ENCODE results near the gene MSANTD1.

Gene MSANTD1

DNA sequence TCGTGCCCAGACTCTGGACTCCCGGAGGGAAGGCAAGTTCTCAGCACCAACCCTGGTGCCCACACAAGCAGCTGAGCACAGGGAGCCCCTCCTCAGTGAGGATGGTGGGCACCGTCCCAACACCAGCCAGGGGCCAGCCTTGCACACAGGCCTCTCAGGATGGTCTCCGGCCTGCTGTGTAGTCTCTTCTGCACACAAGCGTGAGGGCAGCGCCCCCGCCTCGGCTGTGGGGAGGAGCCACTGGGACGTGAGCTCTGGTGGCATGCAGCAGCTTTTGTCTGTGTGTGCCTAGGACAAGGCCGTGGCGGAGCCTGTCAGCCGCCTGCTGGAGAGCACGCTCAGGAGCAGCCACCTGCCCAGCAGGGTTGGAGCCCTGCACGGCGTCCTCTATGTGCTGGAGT, 16.1 kb upstream of the MSANTD1 start:
- no peak for DNase-seq (ENCODE audit: low read depth in 3 of 3, low spot score in 1 of 3)

DNA sequence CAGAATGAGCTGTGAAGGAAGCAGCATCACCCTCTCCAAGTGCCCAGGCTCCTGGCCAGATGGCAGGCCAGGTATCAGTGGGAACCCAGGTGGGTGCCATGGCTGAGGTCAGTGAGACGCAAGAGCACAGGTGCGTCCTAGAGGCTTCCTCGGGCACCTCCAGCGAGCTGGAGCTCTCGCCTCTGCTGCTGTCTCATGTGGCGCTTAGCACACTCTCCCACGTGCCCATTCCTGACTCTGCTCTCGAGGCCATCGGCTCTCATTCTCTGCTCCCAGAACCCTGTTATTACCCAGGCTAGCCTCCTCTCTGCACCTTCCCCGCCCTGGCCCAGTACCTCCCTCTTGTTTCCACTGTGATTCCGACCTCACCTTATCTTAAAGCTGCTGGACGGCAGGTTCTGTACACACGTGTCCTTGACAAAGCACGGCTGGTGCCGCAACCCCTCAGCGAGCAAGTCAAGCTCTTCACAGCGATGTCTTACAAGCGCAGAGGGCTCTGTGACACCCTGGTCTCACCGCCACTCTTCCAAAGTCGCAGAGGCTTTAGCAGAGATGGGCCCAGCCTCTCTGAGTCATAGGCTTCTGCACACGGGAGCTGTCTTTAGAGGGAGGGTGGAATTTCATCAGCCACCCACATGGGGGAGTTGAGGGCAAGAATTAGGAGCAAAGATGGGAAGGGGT, 15.4 kb upstream of the MSANTD1 start:
- DNase-seq (ENCODE audit: low read depth in 3 of 3, low spot score in 1 of 3) = no peak

DNA sequence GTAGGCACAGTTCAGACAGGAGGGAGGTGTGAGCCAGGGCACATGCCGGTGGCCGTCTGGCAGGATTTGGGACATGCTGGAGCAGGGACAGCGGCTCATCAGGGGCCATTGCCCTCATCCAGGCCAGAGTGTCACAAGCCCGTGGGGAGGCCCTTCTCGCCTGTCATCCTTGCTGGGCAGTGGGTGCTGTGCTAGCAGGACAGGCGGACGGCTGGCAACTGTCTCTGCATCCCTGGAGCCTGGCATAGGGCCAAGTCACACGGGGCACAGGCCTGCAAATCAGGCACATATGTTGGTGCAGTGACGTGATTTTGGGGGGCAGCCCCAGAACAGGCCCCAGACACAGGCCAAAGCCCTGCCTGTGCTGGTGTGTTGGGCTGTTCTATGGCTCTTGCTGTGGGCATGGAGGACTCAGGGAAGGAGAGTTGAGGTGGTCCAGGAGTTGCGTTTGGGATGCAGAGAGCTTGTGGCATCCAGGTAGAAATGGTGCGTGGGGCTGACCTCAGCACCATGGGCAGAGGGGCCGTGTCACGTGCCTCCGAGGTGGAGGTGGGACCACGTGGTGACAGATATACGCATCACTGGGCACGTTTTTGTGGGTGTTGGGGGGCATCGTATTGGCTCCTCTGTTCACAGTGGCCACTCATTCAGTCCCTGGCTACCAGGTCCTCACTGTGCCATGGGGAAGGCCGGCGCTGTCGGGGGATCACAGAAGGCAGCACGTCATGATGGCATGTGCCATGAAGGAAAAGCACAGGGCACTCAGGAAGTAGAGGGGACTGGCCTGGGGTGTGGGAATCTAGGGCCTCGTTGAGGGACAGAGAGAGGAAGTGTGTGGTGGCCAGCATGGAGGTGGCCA, 14.6 kb upstream of the MSANTD1 start:
- DNase-seq (ENCODE audit: low read depth in 3 of 3, low spot score in 1 of 3) = no peak

DNA sequence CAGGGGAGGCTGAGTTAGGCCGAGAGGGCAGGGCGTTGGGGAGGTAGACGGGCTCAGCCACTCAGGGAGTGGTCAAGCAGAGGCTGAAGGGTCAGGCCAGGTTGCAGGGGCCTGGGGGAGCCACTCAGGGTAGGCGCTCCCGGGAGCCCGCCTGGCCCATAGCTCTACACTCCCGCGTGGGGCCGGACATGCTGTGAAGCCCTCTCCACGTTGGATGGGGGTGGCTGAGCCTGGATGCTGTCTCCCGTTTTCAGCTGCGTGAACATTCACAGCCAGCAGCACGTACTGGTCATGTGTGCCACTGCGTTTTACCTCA, 14.0 kb upstream of the MSANTD1 start:
- DNase-seq (ENCODE audit: low read depth in 3 of 3, low spot score in 1 of 3) = no peak

DNA sequence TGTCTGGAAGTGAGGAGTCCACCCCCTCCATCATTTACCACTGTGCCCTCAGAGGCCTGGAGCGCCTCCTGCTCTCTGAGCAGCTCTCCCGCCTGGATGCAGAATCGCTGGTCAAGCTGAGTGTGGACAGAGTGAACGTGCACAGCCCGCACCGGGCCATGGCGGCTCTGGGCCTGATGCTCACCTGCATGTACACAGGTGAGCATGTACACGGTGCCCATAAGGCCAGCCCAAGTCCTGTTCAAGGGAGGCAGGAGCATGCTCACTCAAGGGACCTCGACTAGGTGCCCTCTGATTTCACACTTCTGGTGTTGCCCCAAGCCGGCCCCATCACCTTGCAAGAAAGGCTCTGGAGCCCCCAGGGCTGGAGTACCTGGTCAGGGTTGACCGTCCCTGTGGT, 13.4 kb upstream of the MSANTD1 start:
- no peak for DNase-seq (ENCODE audit: low read depth in 3 of 3, low spot score in 1 of 3)

DNA sequence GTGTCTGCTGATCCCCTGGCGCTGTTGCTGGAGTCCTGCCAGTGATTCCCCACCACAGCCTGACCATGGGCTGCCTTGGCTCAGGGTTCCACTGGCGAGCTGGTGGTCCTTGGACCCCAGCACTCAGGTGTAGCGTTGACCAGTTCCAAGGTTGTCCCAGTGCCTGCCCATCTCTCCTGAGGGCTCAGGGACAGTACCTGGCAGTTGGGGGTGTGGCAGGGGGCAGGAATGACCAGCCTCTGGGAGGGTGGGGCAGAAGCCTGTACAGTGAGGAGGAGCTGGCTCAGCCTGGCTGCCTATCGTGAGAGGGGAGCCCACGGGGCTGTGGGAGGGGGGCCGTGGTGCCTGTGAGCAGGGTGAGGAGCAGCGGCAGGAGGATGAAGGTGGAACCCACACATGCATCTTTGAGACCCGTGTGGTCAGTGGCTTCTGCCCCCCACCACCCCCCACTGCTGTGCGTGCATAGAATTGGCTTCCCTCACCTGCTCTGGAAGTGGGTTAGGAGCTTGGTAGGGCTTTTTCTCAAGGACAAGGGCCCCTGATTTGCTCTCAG, 12.6 kb upstream of the MSANTD1 start:
- DNase-seq (ENCODE audit: low read depth in 3 of 3, low spot score in 1 of 3) = no peak

DNA sequence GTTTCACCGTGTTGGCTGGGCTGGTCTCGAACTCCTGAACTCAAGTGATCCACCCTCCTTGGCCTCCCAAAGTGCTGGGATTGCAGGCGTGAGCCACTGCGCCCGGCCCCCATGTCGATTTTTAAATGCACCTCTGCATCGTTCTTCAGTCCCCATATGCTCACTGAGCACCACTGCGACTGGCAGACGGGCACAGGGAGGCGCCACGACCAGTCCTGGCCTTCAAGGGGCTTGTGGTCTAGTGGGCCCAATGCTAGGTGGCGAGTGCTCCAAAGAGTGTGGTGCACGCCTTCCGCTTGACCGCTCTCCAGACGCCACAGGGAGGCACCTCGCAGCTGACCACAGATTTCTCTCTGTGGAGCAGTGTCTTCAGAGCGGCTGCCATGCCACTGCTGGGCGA, 11.7 kb upstream of the MSANTD1 start:
- DNase-seq (ENCODE audit: low read depth in 3 of 3, low spot score in 1 of 3) = no peak

DNA sequence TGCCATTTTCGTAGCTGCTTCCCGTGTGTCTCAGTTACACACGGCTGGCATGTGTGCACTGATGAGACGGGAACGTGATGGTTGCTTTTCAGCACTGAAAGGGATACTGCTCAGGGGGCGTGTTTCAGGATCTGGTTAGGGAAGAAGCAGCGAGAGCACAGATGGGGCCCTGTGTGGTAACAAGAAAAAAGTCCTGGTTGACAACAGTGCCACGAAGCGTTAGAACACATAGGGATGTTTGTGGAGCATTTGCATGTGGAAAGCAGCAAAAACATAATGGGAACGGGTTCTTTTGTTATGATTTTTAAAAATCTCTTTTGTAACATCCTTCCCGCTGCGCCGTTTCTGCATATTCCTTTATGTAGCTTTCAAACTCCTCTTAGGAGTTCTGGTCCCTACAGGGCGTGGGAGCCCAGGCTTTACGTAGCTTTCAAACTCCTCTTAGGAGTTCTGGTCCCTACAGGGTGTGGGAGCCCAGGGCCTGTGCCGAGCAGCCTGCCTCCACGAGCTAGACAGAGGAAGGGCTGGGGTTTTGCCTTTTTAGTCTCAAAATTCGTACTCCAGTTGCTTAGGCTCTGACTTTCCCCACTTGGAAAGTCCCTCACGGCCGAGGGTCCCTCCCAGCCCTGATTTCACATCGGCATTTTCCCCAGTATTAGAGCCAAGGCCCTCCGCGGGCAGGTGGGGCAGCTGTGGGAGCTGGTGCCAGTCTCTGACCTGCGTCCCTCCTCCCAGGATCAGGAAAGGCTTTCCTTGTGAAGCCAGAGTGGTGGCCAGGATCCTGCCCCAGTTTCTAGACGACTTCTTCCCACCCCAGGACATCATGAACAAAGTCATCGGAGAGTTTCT, 11.0 kb upstream of the MSANTD1 start:
- no peak for DNase-seq (ENCODE audit: low read depth in 3 of 3, low spot score in 1 of 3)

DNA sequence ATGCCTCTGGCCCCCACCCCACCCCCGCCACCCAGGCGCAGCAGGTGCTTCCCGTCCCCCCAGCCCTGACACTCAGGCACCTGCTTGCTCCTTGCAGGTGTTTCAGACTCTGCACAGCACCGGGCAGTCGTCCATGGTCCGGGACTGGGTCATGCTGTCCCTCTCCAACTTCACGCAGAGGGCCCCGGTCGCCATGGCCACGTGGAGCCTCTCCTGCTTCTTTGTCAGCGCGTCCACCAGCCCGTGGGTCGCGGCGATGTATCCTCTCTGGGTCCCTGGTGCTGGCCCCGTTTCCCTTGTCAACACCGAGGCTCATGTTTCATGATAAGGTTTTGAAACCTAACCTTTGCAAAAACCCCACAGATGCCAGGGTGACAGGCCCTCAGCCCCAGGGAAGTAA, 10.2 kb upstream of the MSANTD1 start:
- no peak for DNase-seq (ENCODE audit: low read depth in 3 of 3, low spot score in 1 of 3)

DNA sequence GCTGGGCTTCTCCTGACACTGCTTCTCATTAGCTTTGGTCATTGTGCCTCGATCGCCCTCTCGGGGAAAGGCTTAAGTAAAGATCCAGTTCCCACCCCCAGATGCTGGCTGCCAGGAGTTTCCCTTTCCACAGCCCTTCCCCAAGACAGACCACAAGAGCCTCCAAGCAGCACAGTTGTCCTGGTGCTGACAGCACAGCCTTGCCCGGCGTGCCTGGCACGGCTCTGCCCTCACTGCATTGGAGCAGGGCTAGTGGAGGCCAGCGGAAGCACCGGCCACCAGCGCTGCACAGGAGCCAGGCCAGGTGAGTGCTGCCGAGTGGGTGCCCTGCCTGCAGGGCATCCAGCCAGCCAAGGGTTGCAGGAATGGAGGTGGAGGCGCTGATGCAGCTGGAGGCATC, 9.7 kb upstream of the MSANTD1 start:
- DNase-seq (ENCODE audit: low read depth in 3 of 3, low spot score in 1 of 3) = no peak

DNA sequence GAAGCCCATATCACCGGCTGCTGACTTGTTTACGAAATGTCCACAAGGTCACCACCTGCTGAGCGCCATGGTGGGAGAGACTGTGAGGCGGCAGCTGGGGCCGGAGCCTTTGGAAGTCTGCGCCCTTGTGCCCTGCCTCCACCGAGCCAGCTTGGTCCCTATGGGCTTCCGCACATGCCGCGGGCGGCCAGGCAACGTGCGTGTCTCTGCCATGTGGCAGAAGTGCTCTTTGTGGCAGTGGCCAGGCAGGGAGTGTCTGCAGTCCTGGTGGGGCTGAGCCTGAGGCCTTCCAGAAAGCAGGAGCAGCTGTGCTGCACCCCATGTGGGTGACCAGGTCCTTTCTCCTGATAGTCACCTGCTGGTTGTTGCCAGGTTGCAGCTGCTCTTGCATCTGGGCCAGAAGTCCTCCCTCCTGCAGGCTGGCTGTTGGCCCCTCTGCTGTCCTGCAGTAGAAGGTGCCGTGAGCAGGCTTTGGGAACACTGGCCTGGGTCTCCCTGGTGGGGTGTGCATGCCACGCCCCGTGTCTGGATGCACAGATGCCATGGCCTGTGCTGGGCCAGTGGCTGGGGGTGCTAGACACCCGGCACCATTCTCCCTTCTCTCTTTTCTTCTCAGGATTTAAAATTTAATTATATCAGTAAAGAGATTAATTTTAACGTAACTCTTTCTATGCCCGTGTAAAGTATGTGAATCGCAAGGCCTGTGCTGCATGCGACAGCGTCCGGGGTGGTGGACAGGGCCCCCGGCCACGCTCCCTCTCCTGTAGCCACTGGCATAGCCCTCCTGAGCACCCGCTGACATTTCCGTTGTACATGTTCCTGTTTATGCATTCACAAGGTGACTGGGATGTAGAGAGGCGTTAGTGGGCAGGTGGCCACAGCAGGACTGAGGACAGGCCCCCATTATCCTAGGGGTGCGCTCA, 8.7 kb upstream of the MSANTD1 start:
- DNase-seq (ENCODE audit: low read depth in 3 of 3, low spot score in 1 of 3) = no peak

DNA sequence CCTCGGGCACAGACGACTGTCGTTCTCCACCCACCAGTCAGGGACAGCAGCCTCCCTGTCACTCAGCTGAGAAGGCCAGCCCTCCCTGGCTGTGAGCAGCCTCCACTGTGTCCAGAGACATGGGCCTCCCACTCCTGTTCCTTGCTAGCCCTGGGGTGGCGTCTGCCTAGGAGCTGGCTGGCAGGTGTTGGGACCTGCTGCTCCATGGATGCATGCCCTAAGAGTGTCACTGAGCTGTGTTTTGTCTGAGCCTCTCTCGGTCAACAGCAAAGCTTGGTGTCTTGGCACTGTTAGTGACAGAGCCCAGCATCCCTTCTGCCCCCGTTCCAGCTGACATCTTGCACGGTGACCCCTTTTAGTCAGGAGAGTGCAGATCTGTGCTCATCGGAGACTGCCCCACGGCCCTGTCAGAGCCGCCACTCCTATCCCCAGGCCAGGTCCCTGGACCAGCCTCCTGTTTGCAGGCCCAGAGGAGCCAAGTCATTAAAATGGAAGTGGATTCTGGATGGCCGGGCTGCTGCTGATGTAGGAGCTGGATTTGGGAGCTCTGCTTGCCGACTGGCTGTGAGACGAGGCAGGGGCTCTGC, 7.9 kb upstream of the MSANTD1 start:
- DNase-seq (ENCODE audit: low read depth in 3 of 3, low spot score in 1 of 3) = no peak

DNA sequence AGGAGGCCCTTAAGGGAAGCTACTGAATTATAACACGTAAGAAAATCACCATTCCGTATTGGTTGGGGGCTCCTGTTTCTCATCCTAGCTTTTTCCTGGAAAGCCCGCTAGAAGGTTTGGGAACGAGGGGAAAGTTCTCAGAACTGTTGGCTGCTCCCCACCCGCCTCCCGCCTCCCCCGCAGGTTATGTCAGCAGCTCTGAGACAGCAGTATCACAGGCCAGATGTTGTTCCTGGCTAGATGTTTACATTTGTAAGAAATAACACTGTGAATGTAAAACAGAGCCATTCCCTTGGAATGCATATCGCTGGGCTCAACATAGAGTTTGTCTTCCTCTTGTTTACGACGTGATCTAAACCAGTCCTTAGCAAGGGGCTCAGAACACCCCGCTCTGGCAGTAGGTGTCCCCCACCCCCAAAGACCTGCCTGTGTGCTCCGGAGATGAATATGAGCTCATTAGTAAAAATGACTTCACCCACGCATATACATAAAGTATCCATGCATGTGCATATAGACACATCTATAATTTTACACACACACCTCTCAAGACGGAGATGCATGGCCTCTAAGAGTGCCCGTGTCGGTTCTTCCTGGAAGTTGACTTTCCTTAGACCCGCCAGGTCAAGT, 6.9 kb upstream of the MSANTD1 start:
- no peak for DNase-seq (ENCODE audit: low read depth in 3 of 3, low spot score in 1 of 3)

DNA sequence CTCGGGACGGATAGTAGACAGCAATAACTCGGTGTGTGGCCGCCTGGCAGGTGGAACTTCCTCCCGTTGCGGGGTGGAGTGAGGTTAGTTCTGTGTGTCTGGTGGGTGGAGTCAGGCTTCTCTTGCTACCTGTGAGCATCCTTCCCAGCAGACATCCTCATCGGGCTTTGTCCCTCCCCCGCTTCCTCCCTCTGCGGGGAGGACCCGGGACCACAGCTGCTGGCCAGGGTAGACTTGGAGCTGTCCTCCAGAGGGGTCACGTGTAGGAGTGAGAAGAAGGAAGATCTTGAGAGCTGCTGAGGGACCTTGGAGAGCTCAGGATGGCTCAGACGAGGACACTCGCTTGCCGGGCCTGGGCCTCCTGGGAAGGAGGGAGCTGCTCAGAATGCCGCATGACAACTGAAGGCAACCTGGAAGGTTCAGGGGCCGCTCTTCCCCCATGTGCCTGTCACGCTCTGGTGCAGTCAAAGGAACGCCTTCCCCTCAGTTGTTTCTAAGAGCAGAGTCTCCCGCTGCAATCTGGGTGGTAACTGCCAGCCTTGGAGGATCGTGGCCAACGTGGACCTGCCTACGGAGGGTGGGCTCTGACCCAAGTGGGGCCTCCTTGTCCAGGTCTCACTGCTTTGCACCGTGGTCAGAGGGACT, 5.7 kb upstream of the MSANTD1 start:
- no peak for DNase-seq (ENCODE audit: low read depth in 3 of 3, low spot score in 1 of 3)

DNA sequence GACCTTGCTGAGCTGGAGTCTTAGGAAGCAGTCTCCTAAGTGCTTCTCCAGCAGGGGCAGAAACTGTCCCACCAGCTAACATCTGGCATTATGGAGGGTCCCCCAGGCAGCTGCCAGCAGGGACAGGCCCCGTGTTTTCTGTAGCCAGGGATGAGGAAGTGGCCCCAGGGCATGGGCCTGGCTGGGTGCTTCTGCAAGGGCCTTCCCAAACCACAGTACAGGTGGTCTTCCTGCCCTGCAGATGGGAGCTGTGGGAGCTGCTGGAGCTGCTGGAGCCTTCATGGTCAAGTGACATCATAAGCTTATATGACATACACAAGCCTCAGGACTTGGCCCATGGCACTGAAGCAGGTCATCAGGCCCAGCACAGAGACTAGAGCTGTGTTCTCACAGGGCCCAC, 5.0 kb upstream of the MSANTD1 start:
- DNase-seq (ENCODE audit: low read depth in 3 of 3, low spot score in 1 of 3) = no peak

DNA sequence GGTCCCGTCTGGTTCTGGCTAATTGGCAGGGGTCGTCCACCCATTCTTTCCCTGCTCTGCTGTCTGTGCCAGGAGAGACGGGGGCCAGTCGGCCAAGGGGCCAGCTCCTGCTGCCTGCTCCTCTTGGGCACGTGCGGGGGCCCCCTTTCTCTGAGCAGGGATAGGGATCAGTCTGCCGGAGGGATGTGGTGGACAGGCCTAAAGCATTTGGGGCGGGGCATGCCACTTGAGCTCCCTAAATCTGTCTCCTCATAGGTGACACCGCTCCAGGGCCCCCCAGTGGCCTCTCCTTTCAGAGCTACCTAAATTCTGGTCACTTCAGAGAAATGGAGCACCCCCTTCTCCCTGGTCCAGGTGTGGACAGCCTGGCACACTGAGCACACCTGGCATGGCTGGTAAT, 4.2 kb upstream of the MSANTD1 start:
- DNase-seq (ENCODE audit: low read depth in 3 of 3, low spot score in 1 of 3) = no peak

DNA sequence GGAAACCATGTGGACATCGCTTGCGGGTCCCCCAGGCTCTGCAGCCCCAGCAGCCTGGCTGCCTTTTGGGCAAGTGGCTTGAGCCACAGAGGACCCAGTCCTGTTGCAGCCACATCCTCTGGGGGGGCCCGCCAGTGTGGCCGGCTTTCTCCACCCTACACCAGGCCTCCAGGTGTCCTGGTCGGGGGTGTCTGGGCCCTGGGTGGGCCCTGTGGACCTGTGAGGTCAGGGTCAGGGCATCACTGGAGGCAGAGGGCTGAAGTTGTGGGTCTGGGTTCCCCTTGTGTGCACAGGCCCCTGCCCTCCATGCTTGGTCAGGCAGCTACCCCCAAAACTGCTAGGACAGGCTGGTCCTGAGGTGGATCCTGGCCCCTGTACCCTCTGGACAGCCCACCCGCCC, 3.3 kb upstream of the MSANTD1 start:
- no peak for DNase-seq (ENCODE audit: low read depth in 3 of 3, low spot score in 1 of 3)

DNA sequence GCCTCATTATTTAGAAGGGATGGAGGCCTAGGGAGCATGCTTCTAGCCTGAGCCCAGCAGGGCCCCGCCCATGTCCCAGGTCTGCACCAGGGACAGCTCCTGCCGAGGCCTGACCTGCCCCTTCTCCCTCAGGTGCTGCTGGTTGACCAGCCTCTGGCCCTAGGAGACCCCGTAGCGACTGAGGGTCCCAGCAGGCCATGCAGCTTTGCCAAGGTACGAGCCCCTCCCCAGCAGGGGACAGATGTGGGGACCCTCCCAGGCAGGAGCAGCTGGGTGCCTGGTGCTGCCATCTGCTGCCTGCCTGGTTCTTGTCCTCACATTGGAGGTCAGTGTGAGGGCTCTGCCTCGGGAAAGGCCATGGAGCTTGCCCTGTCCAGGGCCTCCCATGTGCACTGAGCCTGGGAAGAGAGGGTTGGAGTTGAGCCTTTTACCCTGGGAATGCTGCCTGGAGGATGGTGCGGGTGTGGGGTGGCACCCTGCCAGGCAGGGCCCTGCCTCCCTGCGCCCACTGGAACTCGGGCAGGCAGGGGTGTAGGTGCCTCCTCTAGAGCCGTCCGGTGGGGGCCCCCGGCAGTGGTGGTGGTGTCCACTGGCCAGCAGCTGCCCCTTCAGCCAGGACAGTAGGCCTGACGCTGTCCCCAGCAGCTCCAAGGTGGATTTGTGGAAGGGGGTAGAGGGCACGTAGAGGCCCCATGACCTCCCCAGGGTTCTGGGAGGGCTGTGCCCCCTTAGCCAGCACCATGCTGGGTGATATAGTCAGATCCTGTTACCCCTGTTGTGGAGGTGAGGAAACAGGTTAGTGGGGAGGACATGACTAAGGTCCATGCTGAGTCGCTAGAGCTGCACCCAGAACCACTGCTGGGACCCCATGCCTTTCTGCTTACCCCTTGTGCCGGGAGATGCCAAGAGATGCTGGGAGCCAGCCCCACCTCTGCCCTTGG, 2.2 kb upstream of the MSANTD1 start:
- no peak for DNase-seq (ENCODE audit: low read depth in 3 of 3, low spot score in 1 of 3)

All from stimulated activated CD4-positive, alpha-beta T cell treated with anti-CD3 and anti-CD28 coated beads, TNF-alpha, amount 100 ng/mL, for 1 hour (primary cell).